NCI-H69 (cell line): ENCODE data around the gene DNAJB13.
A peak's percentile ranks its signal among the peaks of the same experiment; 100 is the strongest.
"Not testable (repeated sequence)": the region's sequence is repeated elsewhere in the genome, so short reads cannot be mapped to it uniquely, and the experiment has no call there.

ENCODE experiments used
- DNase-seq: peaks from one replicate; lab custom pipeline; 2025; lab: John Stamatoyannopoulos, UW

DNAJB13 gene

GRCh38 chr11:73977856-73978519 lies 27.2 kb downstream of the DNAJB13 start:
- DNase-seq: no peak

- DNase-seq: no peak
Measured at GRCh38 chr11:73978576-73979086, 27.8 kb downstream of the DNAJB13 start.

GRCh38 chr11:73980001-73980961 lies 29.5 kb downstream of the DNAJB13 start:
- DNase-seq: peak; percentile 96

GRCh38 chr11:73981051-73981805 lies 30.4 kb downstream of the DNAJB13 start:
- DNase-seq: peak; percentile 41

DNA sequence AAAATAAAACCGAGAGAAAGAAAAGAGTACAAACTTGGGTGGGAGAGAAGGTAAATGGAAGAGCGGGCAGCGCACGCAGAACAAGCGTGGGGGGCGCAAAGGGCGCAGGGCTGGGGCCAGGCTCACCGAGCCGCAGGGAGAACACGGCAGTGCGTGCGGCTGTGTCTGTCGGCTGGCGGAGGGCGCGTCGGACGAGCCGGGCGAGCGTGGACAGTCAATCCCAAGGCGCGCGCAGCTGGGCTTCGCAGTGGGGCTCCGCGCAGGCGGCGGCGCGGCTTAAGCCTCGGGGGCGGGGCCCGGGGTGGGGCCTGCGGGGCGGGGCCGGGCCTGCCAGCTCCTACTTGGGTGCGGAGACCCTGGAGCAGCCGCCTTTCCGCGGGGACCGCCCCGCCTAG lies 31.8 kb downstream of the DNAJB13 start, which contains the start of gene UCP2:
Gene UCP2, minus strand, starts transcription at position 249 of the 395 bp plus-strand sequence. CDS start 4,465 bp downstream, outside the sequence.
- peak; percentile 98 for DNase-seq

- DNase-seq: peak; percentile 99
Measured at GRCh38 chr11:73982990-73983740, 32.3 kb downstream of the DNAJB13 start.

GRCh38 chr11:73983741-73984538 lies 33.1 kb downstream of the DNAJB13 start:
- peak; percentile 93 for DNase-seq

DNA sequence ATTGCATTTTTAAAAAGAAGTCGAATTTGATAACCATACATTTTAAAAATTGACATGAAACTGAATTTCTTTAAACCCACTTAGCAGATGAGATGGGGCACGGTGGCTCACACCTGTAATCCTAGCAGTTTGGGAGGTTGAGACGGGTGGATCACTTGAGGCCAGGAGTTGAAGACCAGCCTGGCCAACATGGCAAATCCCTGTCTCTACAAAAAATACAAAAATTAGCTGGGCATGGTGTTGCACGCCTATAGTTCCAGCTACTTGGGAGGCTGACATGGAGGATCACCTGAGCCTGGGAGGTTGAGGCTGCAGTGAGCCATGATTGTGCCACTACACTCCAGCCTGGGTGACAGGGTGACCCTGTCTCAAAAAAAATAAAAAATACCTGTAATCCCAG lies 34.8 kb downstream of the DNAJB13 start:
- DNase-seq: not testable (repeated sequence)

DNA sequence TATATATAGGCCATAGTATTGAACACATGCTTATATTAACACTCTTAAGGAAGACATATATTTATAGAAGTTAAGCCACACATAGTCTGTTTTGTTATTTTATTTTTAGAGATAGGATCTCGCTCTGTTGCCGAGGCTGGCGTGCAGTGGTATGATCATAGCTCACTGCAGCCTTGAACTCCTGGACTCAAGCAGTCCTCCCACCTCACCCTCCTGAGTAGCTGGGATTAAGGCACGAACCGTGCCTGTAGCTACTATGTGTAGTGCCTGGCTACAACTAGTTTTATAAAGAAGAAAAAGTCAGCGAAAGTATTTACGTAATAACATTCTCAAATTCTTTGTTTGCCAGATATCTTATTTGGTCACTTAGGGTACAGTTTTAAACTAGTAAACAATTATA lies 37.4 kb downstream of the DNAJB13 start:
- no peak for DNase-seq

DNA sequence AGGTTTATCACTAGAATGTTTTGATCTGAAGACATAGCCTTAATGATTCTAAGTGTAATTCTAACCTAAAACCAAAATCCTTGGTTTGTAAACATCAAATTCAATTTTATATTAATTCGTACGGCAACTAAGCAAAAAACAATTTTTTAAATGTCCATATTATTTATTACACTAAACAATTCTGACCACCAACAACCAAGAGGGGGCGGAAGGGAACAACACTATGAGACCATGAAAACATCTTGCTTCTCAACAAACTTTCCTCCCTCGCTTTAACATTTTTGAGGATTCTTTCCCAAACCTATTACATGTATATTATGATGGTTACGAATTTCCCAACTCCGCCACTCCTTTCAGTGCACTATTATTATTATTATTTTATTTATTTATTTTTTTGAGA lies 38.3 kb downstream of the DNAJB13 start:
- no peak for DNase-seq

DNA sequence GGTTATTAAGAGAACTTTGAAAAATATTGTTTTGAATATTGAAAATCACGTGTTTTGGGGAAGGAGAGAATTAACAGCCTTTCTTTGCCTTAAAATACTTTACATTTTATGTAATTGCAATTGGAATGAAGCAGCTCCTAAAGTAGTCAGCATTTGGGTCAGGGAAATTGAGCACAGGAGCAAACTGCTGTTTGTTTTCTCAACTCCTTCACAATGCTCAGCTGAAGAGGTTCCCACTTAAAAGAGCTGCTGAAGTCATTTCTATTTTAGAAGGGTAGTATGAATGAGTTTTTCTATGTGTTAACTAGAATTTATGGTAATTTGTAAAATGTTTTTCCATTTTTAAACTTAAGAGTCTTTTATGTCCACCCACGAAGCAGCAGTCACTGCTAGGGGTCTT lies 39.9 kb downstream of the DNAJB13 start:
- no peak for DNase-seq

GRCh38 chr11:73991471-73992006 lies 40.7 kb downstream of the DNAJB13 start:
- DNase-seq: no peak

- no peak for DNase-seq
Measured at GRCh38 chr11:73995247-73995646, 44.4 kb downstream of the DNAJB13 start.

DNA sequence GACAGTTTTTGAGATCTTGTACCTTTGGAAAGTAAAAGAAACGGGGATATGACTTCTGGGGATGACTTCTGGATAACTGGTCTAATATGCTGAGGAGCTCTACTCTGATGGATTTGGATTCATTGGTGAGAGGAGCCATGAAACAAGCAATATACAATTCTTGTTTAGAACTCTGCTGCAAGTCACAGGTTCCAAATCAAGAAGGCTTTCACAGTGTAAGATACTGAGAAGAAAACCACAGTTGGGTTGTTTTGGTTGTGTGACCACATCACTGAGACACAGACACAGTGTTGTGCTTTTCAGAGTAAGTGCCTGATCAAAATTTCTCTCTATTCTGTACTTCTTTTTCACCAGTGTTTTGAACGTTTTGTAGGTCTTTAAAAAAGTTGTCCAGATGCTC lies 44.9 kb downstream of the DNAJB13 start:
- no peak for DNase-seq

GRCh38 chr11:73996161-73996747 lies 45.4 kb downstream of the DNAJB13 start:
- peak; percentile 45 for DNase-seq

- DNase-seq: no peak
Measured at GRCh38 chr11:73997120-73997770, 46.4 kb downstream of the DNAJB13 start.

DNA sequence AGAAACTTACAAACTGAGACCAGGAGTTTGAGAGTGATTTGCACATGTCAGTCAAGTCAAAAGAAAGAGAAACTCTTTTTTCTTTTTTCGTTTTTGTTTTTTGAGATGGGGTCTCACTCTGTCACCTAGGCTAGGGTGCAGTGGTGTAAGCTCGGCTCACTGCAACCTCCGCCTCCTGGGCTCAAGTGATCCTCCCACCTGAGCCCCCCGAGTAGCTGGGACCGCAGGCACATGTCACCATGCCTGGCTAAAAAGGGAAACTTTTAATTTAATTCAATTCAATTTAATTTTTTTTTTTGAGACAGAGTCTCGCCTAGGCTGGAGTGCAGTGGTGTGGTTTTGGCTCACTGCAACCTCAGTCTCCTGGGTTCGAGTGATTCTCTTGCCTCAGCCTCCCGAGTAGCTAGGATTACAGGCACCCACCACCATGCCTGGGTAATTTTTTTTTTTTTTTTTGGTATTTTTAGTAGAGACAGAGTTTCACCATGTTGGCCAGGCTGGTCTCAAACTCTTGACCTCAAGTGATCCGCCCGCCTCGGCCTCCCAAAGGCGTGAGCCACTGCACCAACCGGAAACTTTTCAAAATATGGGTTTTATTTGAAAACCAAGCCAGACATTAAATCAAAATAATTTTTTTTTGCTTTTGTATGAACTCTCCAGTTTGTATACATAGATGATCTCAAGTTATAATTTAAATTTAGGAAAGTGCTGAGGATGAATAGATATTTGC lies 48.2 kb downstream of the DNAJB13 start:
- DNase-seq: no peak

- DNase-seq: peak; percentile 73
Measured at GRCh38 chr11:73999581-74000306, 48.9 kb downstream of the DNAJB13 start.
